GM06990 (cell line): Measurements from ENCODE around the gene LGR6.

Source experiments
- DNase-seq: peaks from one replicate; pipeline ENCODE4 v3.0.0-alpha.2; 2011; ENCODE audit not compliant: insufficient read length; ENCODE audit errors: extremely low read depth
- H3K27me3 ChIP-seq: replicated peaks from 2 replicates; pipeline ENCODE4 v1.6.0; 2011; ENCODE audit warnings: low read length; ENCODE audit not compliant: control insufficient read depth, insufficient read depth
- H3K36me3 ChIP-seq: 2 replicates; pipeline ENCODE4 v1.5.1; 2011; ENCODE audit warnings: low read length; ENCODE audit not compliant: control insufficient read depth, insufficient read depth
- H3K4me3 ChIP-seq: replicated peaks from 2 replicates; pipeline ENCODE4 v1.5.1; 2011; ENCODE audit warnings: low read depth, mild to moderate bottlenecking, control low read depth, low read length
- CTCF ChIP-seq: IDR thresholded peaks from 2 replicates; pipeline ENCODE4 v1.5.1; 2011; ENCODE audit warnings: low read length, control low read depth, mild to moderate bottlenecking, inconsistent platforms; ENCODE audit not compliant: insufficient read depth, poor library complexity, severe bottlenecking

The LGR6 gene

GRCh38 chr1:202250982-202251381 is 57.4 kb downstream of the LGR6 start:
- DNase-seq: no peak
- TF ChIP-seq CTCF: no peak
- Histone ChIP-seq H3K36me3 (no peaks in the 10 kb centered on the region), H3K4me3 (no peak overlapping the region), H3K27me3 (no peaks in the 10 kb centered on the region; the same call in none of the 2 replicates)

- no peaks in the 10 kb centered on the region; the same call in none of the 2 replicates for H3K27me3 ChIP-seq
- H3K4me3 ChIP-seq: no peak overlapping the region
- DNase-seq: no peak
- no peak for TF ChIP-seq CTCF
- no peaks in the 10 kb centered on the region for H3K36me3 ChIP-seq
Observed at GRCh38 chr1:202251424-202252256, 58.0 kb downstream of the LGR6 start.

- no peak for DNase-seq
- TF ChIP-seq CTCF: no peak
- no peaks in the 10 kb centered on the region for H3K36me3 ChIP-seq
- H3K27me3 ChIP-seq: no peaks in the 10 kb centered on the region; the same call in none of the 2 replicates
- no peak overlapping the region for H3K4me3 ChIP-seq
Observed at GRCh38 chr1:202252271-202252670, 58.7 kb downstream of the LGR6 start.

- no peaks in the 10 kb centered on the region for H3K36me3 ChIP-seq
- no peaks in the 10 kb centered on the region; the same call in 1 of the 2 replicates for H3K27me3 ChIP-seq
- DNase-seq: no peak
- no peak overlapping the region for H3K4me3 ChIP-seq
- no peak for TF ChIP-seq CTCF
Observed at GRCh38 chr1:202254454-202255252, 61.1 kb downstream of the LGR6 start.

GRCh38 chr1:202255343-202255742 is 61.7 kb downstream of the LGR6 start:
- H3K27me3 ChIP-seq: no peaks in the 10 kb centered on the region; the same call in 1 of the 2 replicates
- H3K4me3 ChIP-seq: no peak overlapping the region
- DNase-seq: no peak
- H3K36me3 ChIP-seq: no peaks in the 10 kb centered on the region
- no peak for TF ChIP-seq CTCF
